ENCODE measurements around the gene LUZP2. TPM values are rescaled to one million over a fixed set of nuclear protein-coding genes. Genes with fewer than 3 reads are reported as not detected.

The LUZP2 gene
- polyA plus RNA-seq, 1 donor (not counting 4 experiments of a cell fraction or from before 2014, with no cell fraction given), result 0.08 TPM

GRCh38 chr11:24767411-24767810 lies 270.6 kb downstream of the LUZP2 start:
- FAIRE-seq (no peak), DNase-seq (ENCODE audit: low read depth, low spot score) (no peak)
- H3K4me3 ChIP-seq (ENCODE audit: control insufficient read depth in 2 of 3, extremely low read depth in 1 of 3, insufficient read depth in 2 of 3, low read depth in 1 of 3, low read length in 3 of 3), result no peak overlapping the region
- no peak overlapping the region for H3K9ac ChIP-seq (ENCODE audit: control insufficient read depth, extremely low read depth, insufficient read depth, low read length)
- H3K27ac ChIP-seq (ENCODE audit: control insufficient read depth, insufficient read depth, low read length), result no peak overlapping the region
- TF ChIP-seq CTCF (optimal IDR thresholded peaks at IDR 0.05 in 1 of 3, IDR thresholded peaks at IDR 0.05 in 1 of 3, conservative IDR thresholded peaks at IDR 0.05 in 1 of 3; ENCODE audit: extremely low read depth in 1 of 3, insufficient read depth in 2 of 3, low read length in 3 of 3) (no peak), EZH2 (IDR thresholded peaks at IDR 0.05; ENCODE audit: low read length) (no peak)
- H3K4me1 ChIP-seq (ENCODE audit: control insufficient read depth, extremely low read depth, insufficient read depth, low read length), result no peaks in the 10 kb centered on the region
- no peak overlapping the region for H3K4me2 ChIP-seq (ENCODE audit: control insufficient read depth, extremely low read depth, insufficient read depth, low read depth, low read length)
- H3K9me1 ChIP-seq (ENCODE audit: control insufficient read depth, extremely low read depth, insufficient read depth, low read length), result no peaks in the 10 kb centered on the region
- no peaks in the 10 kb centered on the region for H3K9me3 ChIP-seq (ENCODE audit: control insufficient read depth, low read depth, low read length)
- no peaks in the 10 kb centered on the region for H4K20me1 ChIP-seq (ENCODE audit: control insufficient read depth, extremely low read depth, insufficient read depth, low read length)
- no peaks in the 10 kb centered on the region for H3K79me2 ChIP-seq (ENCODE audit: control insufficient read depth, insufficient read depth, low read length)
- H3K27me3 ChIP-seq (ENCODE audit: control insufficient read depth, extremely low read depth, insufficient read depth, low read length), result no peaks in the 10 kb centered on the region
- H3K36me3 ChIP-seq (ENCODE audit: control insufficient read depth in 2 of 2, extremely low read depth in 1 of 2, insufficient read depth in 2 of 2, low read length in 2 of 2), result no peaks in the 10 kb centered on the region
- H2AFZ ChIP-seq (ENCODE audit: control insufficient read depth, low read length), result no peak overlapping the region
- dilution Hi-C loops (cut with MboI; ENCODE audit: extremely low pct_ligation_motif_present, low sequenced_read_pairs), result no loop called here

- DNase-seq (ENCODE audit: low read depth, low spot score) (peak; percentile 46), FAIRE-seq (no peak)
- Histone ChIP-seq H3K4me1 (ENCODE audit: control insufficient read depth, extremely low read depth, insufficient read depth, low read length) (no peaks in the 10 kb centered on the region), H3K27me3 (ENCODE audit: control insufficient read depth, extremely low read depth, insufficient read depth, low read length) (no peaks in the 10 kb centered on the region), H3K4me3 (ENCODE audit: control insufficient read depth in 2 of 3, extremely low read depth in 1 of 3, insufficient read depth in 2 of 3, low read depth in 1 of 3, low read length in 3 of 3) (no peak overlapping the region), H3K9me3 (ENCODE audit: control insufficient read depth, low read depth, low read length) (no peaks in the 10 kb centered on the region), H3K79me2 (ENCODE audit: control insufficient read depth, insufficient read depth, low read length) (no peaks in the 10 kb centered on the region), H3K9ac (ENCODE audit: control insufficient read depth, extremely low read depth, insufficient read depth, low read length) (no peak overlapping the region), H3K9me1 (ENCODE audit: control insufficient read depth, extremely low read depth, insufficient read depth, low read length) (no peaks in the 10 kb centered on the region), H2AFZ (ENCODE audit: control insufficient read depth, low read length) (no peak overlapping the region), H3K4me2 (ENCODE audit: control insufficient read depth, extremely low read depth, insufficient read depth, low read depth, low read length) (no peak overlapping the region), H3K27ac (ENCODE audit: control insufficient read depth, insufficient read depth, low read length) (no peak overlapping the region), H4K20me1 (ENCODE audit: control insufficient read depth, extremely low read depth, insufficient read depth, low read length) (no peaks in the 10 kb centered on the region), H3K36me3 (ENCODE audit: control insufficient read depth in 2 of 2, extremely low read depth in 1 of 2, insufficient read depth in 2 of 2, low read length in 2 of 2) (no peaks in the 10 kb centered on the region)
- dilution Hi-C loops (cut with MboI; ENCODE audit: extremely low pct_ligation_motif_present, low sequenced_read_pairs), result no loop called here
- TF ChIP-seq EZH2 (IDR thresholded peaks at IDR 0.05; ENCODE audit: low read length) (no peak), CTCF (optimal IDR thresholded peaks at IDR 0.05 in 1 of 3, IDR thresholded peaks at IDR 0.05 in 1 of 3, conservative IDR thresholded peaks at IDR 0.05 in 1 of 3; ENCODE audit: extremely low read depth in 1 of 3, insufficient read depth in 2 of 3, low read length in 3 of 3) (no peak)
These were observed 276.5 kb downstream of the LUZP2 start for GRCh38 chr11:24773322-24773721.
